Panc1 (cell line): ENCODE data around the gene OTUD6A.

Experiments used
- CTCF ChIP-seq: fragments of 450-650 bp; IDR thresholded peaks from 2 replicates; pipeline ENCODE4 v1.5.1; 2017; ENCODE audit warnings: mild to moderate bottlenecking
- POLR2AphosphoS5 ChIP-seq: IDR thresholded peaks from 2 replicates; pipeline ENCODE4 v1.6.1; 2012; ENCODE audit warnings: mild to moderate bottlenecking, low read depth, low read length, moderate library complexity
- REST ChIP-seq, 2 experiments: IDR thresholded peaks; 2 replicates each; pipeline ENCODE4 v1.6.1; 2011 to 2012; ENCODE audit warnings: low read depth in 2 of 2, control low read depth in 1 of 2, low read length in 1 of 2, mild to moderate bottlenecking in 1 of 2, moderate library complexity in 1 of 2; ENCODE audit not compliant: insufficient read depth in 1 of 2
- SIN3A ChIP-seq: IDR thresholded peaks from 2 replicates; pipeline ENCODE4 v1.6.1; 2012; ENCODE audit warnings: low read depth, mild to moderate bottlenecking, low read length, moderate library complexity, borderline replicate concordance; ENCODE audit not compliant: insufficient read depth
- TCF7L2 ChIP-seq: IDR thresholded peaks from 2 replicates; pipeline ENCODE4 v1.6.1; 2011; ENCODE audit warnings: mild to moderate bottlenecking, low read depth, low read length, inconsistent platforms

GRCh38 chrX:70044541-70045245, 17.6 kb upstream of the OTUD6A start:
- TF ChIP-seq POLR2AphosphoS5, result no peak
- TF ChIP-seq SIN3A, result no peak
- no peak for TF ChIP-seq REST (IDR thresholded peaks at IDR 0.05; ENCODE audit: insufficient read depth in 1 of 2, low read depth in 2 of 2, low read length in 1 of 2)
- TF ChIP-seq CTCF, result no peak
- TF ChIP-seq TCF7L2, result no peak
